HG02642 (cell line): ENCODE data around the gene PRKAA1.

Experiments
- ATAC-seq: cut with Tn5 transposase; IDR thresholded peaks from one replicate; pipeline ENCODE4 v1.9.1; 2021; ENCODE audit warnings: mild to moderate bottlenecking; ENCODE audit not compliant: unreplicated experiment, poor library complexity

PRKAA1 gene

GRCh38 chr5:40798012-40798800 is at the start of gene PRKAA1:
Gene PRKAA1 (minus strand): TSS chr5:40798374. CDS start chr5:40798189, 185 bp downstream.
- peak; percentile 98 for ATAC-seq

GRCh38 chr5:40847525-40847924 is 49.4 kb upstream of the PRKAA1 start:
- ATAC-seq = no peak

GRCh38 chr5:40846371-40846770 is 48.2 kb upstream of the PRKAA1 start:
- no peak for ATAC-seq

GRCh38 chr5:40844565-40844964 is 46.4 kb upstream of the PRKAA1 start:
- no peak for ATAC-seq

- ATAC-seq = no peak
Measured at GRCh38 chr5:40842351-40842750, 44.2 kb upstream of the PRKAA1 start.

- ATAC-seq = peak; percentile 52
Measured at GRCh38 chr5:40841068-40841805, 43.1 kb upstream of the PRKAA1 start, which contains the start of gene CARD6. Gene CARD6 (plus strand): TSS chr5:40841367. CDS start chr5:40841383, 16 bp downstream.

GRCh38 chr5:40838086-40838485 is 39.9 kb upstream of the PRKAA1 start:
- ATAC-seq = no peak

GRCh38 chr5:40834849-40835787 is 36.9 kb upstream of the PRKAA1 start, which contains the start of gene RPL37:
Gene RPL37 (minus strand): TSS chr5:40835222. CDS start chr5:40835185, 37 bp downstream.
- ATAC-seq = peak; percentile 97

GRCh38 chr5:40834391-40834848 is 36.2 kb upstream of the PRKAA1 start:
- no peak for ATAC-seq

- no peak for ATAC-seq
Measured at GRCh38 chr5:40833712-40834229, 35.6 kb upstream of the PRKAA1 start.

GRCh38 chr5:40832345-40832744 is 34.2 kb upstream of the PRKAA1 start:
- no peak for ATAC-seq

GRCh38 chr5:40831346-40832210 is 33.4 kb upstream of the PRKAA1 start:
- peak; percentile 24 for ATAC-seq

GRCh38 chr5:40829748-40830533 is 31.8 kb upstream of the PRKAA1 start:
- no peak for ATAC-seq

- ATAC-seq = no peak
Measured at GRCh38 chr5:40828690-40829661, 30.8 kb upstream of the PRKAA1 start.

GRCh38 chr5:40828021-40828631 is 30.0 kb upstream of the PRKAA1 start:
- ATAC-seq = no peak

GRCh38 chr5:40827188-40827977 is 29.2 kb upstream of the PRKAA1 start:
- ATAC-seq = no peak
